Measurements from ENCODE around the gene YIPF1. TPM values are rescaled to one million over a fixed set of nuclear protein-coding genes. Genes with fewer than 3 reads are reported as not detected.
A peak's percentile ranks its signal among the peaks of the same experiment; 100 is the strongest.
"Not testable (repeated sequence)": the region's sequence is repeated elsewhere in the genome, so short reads cannot be mapped to it uniquely, and the experiment has no call there.

The YIPF1 gene
- polyA plus RNA-seq, 3 donors, result 24.4 to 51.9 (median 42.1) TPM

DNA sequence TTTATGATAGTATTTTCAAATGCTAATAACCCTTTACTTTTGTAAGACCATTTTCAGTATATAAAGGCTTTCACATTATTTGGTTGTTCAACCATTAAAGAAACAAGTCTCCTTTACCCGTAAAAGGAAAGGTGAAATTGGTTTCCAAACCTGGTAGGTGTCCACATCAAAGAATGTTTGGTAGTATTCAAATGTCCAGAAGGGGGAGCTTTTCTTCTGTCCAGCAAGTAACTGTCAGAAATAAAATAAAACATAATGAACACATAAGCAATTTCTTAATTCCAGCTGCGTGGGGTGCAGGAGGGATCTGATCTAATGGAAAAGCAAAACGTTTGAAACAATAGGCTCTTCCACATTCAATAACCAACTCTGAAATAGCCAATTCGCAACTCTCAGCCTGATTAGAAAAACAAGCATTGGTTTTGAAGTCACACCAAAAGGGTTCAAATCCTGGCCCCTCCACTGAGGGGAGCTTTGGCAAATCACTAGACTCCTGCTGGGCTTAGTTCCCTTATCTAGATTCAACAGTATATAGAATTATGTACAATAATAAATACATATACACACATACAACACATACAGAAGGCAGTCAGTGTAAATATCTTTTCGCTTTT is 11.0 kb downstream of the YIPF1 start:
- no peak overlapping the region for H3K4me3 ChIP-seq (replicated peaks in 1 of 3; ENCODE audit: low read depth in 2 of 3, low read length in 3 of 3)

GRCh38 chr1:53875150-53875549 is 14.4 kb downstream of the YIPF1 start:
- H3K4me1 ChIP-seq (ENCODE audit: control insufficient read depth in 1 of 2, insufficient read depth in 2 of 2, low read length in 2 of 2); H3K79me2 ChIP-seq (ENCODE audit: insufficient read depth, low read length); H3K9ac ChIP-seq (ENCODE audit: insufficient read depth, low read length, poor library complexity, severe bottlenecking); H3K4me1 Mint-ChIP-seq; H3K27ac ChIP-seq (ENCODE audit: low read depth in 1 of 2, low read length in 2 of 2); H3K9me3 ChIP-seq (replicated peaks in 1 of 2; ENCODE audit: control insufficient read depth in 1 of 2, insufficient read depth in 1 of 2, low read length in 2 of 2); H3K9me3 Mint-ChIP-seq; H4K20me1 ChIP-seq (ENCODE audit: insufficient read depth, low read length); H2AFZ ChIP-seq (ENCODE audit: insufficient read depth, low read depth, low read length, poor library complexity, severe bottlenecking); intact Hi-C loops (cut with micrococcal nuclease); DNase-seq; H3K4me3 ChIP-seq (replicated peaks in 1 of 3; ENCODE audit: low read depth in 2 of 3, low read length in 3 of 3); H3K4me3 Mint-ChIP-seq; H3K4me2 ChIP-seq (replicated peaks; ENCODE audit: extremely low read depth, low read length, poor library complexity, severe bottlenecking); H3K27me3 Mint-ChIP-seq (ENCODE audit: low read depth in 3 of 3); H3K27me3 ChIP-seq (ENCODE audit: control insufficient read depth in 2 of 2, insufficient read depth in 2 of 2, low read length in 2 of 2): not testable (repeated sequence)
- Mint-ChIP-seq H3K36me3 (peaks cover 74 to 85% of the 10 kb centered on the region in 2 donors), H3K27ac (peak overlapping the region in 2 of 7 donors; percentile 12 to 14)
- H3K36me3 ChIP-seq (replicated peaks in 1 of 2; ENCODE audit: control insufficient read depth in 1 of 2, insufficient read depth in 2 of 2, low read length in 2 of 2), result peaks cover 82 to 90% of the 10 kb centered on the region in 2 donors
- 100% methylated on average over 2 of the region's 2 CpGs for WGBS (ENCODE audit: insufficient coverage)

More for the DNA sequence above, 11.0 kb downstream of the YIPF1 start:
- H3K9me3 ChIP-seq (replicated peaks in 1 of 2; ENCODE audit: control insufficient read depth in 1 of 2, insufficient read depth in 1 of 2, low read length in 2 of 2), result peaks cover 0 to 3% of the 10 kb centered on the region in 2 donors
- peaks cover 8% of the 10 kb centered on the region for H4K20me1 ChIP-seq (ENCODE audit: insufficient read depth, low read length)
- intact Hi-C loops (cut with micrococcal nuclease), result no loop called here
- H3K79me2 ChIP-seq (ENCODE audit: insufficient read depth, low read length), result no peaks in the 10 kb centered on the region
- no peak overlapping the region for H2AFZ ChIP-seq (ENCODE audit: insufficient read depth, low read depth, low read length, poor library complexity, severe bottlenecking)
- 63% methylated on average over 4 of the region's 5 CpGs for WGBS (ENCODE audit: insufficient coverage)
- TF ChIP-seq, protein P1, sequence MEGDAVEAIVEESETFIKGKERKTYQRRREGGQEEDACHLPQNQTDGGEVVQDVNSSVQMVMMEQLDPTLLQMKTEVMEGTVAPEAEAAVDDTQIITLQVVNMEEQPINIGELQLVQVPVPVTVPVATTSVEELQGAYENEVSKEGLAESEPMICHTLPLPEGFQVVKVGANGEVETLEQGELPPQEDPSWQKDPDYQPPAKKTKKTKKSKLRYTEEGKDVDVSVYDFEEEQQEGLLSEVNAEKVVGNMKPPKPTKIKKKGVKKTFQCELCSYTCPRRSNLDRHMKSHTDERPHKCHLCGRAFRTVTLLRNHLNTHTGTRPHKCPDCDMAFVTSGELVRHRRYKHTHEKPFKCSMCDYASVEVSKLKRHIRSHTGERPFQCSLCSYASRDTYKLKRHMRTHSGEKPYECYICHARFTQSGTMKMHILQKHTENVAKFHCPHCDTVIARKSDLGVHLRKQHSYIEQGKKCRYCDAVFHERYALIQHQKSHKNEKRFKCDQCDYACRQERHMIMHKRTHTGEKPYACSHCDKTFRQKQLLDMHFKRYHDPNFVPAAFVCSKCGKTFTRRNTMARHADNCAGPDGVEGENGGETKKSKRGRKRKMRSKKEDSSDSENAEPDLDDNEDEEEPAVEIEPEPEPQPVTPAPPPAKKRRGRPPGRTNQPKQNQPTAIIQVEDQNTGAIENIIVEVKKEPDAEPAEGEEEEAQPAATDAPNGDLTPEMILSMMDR (IDR thresholded peaks at IDR 0.05), result peak; percentile 82
- H3K36me3 ChIP-seq (replicated peaks in 1 of 2; ENCODE audit: control insufficient read depth in 1 of 2, insufficient read depth in 2 of 2, low read length in 2 of 2), result peaks cover 66 to 85% of the 10 kb centered on the region in 2 donors
- DNase-seq, result peak; percentile 21 to 47 (median 47)
- H3K4me1 Mint-ChIP-seq, result peaks cover 3% of the 10 kb centered on the region
- H3K4me3 Mint-ChIP-seq, result no peak overlapping the region
- H3K9ac ChIP-seq (ENCODE audit: insufficient read depth, low read length, poor library complexity, severe bottlenecking), result no peak overlapping the region
- H3K27ac ChIP-seq (ENCODE audit: low read depth in 1 of 2, low read length in 2 of 2), result no peak overlapping the region
- peak overlapping the region in 1 of 7 donors; percentile 7 for H3K27ac Mint-ChIP-seq
- peaks cover 0 to 6% (median 4%) of the 10 kb centered on the region in 7 donors for H3K9me3 Mint-ChIP-seq
- H3K36me3 Mint-ChIP-seq, result peaks cover 76 to 86% of the 10 kb centered on the region in 2 donors
- no peak overlapping the region for H3K4me2 ChIP-seq (replicated peaks; ENCODE audit: extremely low read depth, low read length, poor library complexity, severe bottlenecking)
- no peaks in the 10 kb centered on the region for H3K27me3 ChIP-seq (ENCODE audit: control insufficient read depth in 2 of 2, insufficient read depth in 2 of 2, low read length in 2 of 2)
- H3K27me3 Mint-ChIP-seq (ENCODE audit: low read depth in 3 of 3), result peaks cover 0 to 3% (median 0%) of the 10 kb centered on the region in 3 donors
- H3K4me1 ChIP-seq (ENCODE audit: control insufficient read depth in 1 of 2, insufficient read depth in 2 of 2, low read length in 2 of 2), result no peaks in the 10 kb centered on the region
